Measurements from ENCODE around the gene HOXA13. TPM values are rescaled to one million over a fixed set of nuclear protein-coding genes. Genes with fewer than 3 reads are reported as not detected.

Gene HOXA13
- total and polyA plus RNA-seq, 10 of the 15 experiments (the other 5 are each of a cell fraction or from before 2014, with no cell fraction given) = not detected

DNA sequence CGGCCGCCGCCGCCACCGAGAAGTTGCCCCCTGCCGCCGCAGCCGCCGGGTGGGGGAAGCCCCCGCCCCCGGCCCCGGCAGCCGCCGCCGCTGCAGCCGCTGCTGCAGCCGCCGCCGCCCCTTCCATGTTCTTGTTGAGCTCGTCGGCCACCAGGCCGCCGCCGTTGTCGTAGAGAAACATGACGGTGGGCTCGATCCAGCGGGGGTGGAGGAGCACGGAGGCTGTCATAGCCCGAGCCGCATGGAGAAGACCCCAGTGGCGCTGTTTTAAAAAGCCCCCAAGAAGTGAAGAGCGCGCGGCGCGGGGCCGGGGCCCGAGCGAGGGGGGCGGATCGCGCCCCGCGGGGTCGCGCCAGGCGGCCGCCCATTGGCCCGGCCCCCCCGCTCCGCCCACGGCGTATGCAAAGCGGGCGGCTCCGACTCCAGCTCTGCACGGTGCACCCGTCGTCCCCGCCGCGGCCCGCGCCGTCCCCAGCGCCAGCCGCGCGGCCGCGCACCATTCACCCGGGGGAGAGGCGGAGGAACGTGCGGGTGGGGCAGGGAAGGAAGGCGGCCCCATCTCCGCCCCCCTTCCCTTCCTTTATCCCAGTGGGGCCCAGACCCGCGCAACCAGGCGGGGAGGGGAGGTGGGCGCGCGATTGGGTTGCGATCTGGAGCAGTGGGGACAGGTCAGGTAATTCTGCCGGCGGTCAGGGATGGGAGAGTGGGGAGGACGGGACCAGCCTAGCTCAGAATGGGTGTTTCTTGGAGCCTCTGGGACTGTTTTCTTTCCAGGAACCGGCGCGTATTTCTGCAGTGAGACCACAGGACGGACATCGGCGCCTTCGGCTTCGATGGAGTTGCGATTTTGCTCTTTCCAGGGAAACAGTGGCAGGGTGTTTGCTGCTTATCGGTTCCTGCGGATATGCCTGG is at the start of gene HOXA13 (continued):
- TF ChIP-seq, protein P1, sequence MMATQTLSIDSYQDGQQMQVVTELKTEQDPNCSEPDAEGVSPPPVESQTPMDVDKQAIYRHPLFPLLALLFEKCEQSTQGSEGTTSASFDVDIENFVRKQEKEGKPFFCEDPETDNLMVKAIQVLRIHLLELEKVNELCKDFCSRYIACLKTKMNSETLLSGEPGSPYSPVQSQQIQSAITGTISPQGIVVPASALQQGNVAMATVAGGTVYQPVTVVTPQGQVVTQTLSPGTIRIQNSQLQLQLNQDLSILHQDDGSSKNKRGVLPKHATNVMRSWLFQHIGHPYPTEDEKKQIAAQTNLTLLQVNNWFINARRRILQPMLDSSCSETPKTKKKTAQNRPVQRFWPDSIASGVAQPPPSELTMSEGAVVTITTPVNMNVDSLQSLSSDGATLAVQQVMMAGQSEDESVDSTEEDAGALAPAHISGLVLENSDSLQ (IDR thresholded peaks at IDR 0.05) = no peak
- no peak for TF ChIP-seq SMARCA5 (IDR thresholded peaks at IDR 0.05)
- no peak for TF ChIP-seq ZNF207 (IDR thresholded peaks at IDR 0.05; ENCODE audit: borderline replicate concordance)
- TF ChIP-seq NFYB (IDR thresholded peaks at IDR 0.05; ENCODE audit: insufficient read depth, low read depth, low read length) = no peak
- TF ChIP-seq ASH2L (IDR thresholded peaks at IDR 0.05; ENCODE audit: borderline replicate concordance, low read depth) = no peak
- TF ChIP-seq, protein P2, sequence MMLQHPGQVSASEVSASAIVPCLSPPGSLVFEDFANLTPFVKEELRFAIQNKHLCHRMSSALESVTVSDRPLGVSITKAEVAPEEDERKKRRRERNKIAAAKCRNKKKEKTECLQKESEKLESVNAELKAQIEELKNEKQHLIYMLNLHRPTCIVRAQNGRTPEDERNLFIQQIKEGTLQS (IDR thresholded peaks at IDR 0.05; ENCODE audit: borderline replicate concordance, extremely low read depth, low read depth, low read length) = no peak
- no peak for TF ChIP-seq SMAD1 (IDR thresholded peaks at IDR 0.05; ENCODE audit: low read depth, partially characterized antibody)

DNA sequence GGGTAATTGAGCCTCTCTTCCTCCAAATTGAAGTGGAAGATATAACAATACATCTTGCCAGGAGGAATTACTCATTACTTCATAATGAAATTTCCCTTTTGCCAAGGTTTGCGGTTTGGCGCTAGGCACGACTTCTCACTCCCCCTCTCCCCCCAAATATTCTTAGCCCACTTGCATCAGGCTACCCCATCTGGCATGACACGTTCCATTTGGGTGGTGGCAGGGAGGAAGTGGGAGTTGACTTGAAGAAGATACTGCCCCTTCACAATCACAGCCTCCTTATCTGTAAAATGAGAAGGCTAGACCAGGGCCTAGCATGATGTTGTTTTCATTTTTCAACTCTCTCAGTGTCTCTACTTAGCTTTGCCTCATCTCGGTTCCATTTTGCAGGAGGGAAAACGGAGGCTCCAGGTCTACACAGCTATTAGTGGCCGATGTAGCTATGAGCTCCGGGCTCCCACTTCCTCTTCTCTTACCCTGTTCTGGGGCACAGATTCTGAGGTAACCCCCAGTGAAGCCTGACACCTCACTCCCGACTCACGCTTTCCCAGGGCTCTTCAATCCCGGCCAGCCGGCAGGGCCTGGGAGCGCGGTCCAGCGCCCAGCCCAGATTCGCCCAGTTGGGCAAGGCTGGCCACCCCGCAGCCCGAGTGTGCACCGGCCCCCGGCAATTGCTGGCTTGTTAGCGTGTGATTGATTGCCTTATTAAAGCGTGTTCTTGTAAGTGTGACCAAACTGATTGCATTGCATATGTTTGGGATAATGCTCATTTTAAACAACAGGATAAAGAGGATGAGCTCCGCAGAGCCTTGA is 49.2 kb upstream of the HOXA13 start:
- H4K20me1 ChIP-seq (ENCODE audit: control insufficient read depth, insufficient read depth) = no peaks in the 10 kb centered on the region
- H3K9ac ChIP-seq (ENCODE audit: control insufficient read depth, insufficient read depth, low read length) = no peak overlapping the region
- peaks cover 26 to 27% of the 10 kb centered on the region in 2 experiments for H3K27me3 ChIP-seq (replicated peaks in 1 of 2; ENCODE audit: control insufficient read depth in 2 of 2, insufficient read depth in 2 of 2, low read length in 1 of 2)
- CTCF ChIA-PET = interaction anchor here (0.5 to 1.1 kb wide), 2 partner anchors 325 to 556 kb away, joined by 3 to 4 read pairs; no protein-coding TSS in a partner anchor
- DNase-seq (ENCODE audit: low read depth, low spot score) (no peak), ATAC-seq (peak; percentile 28; the same call in 1 of the 3 replicates), FAIRE-seq (no peak)
- H3K4me2 ChIP-seq (ENCODE audit: control insufficient read depth, insufficient read depth) = no peak overlapping the region
- POLR2A ChIA-PET = no interaction called here
- no peaks in the 10 kb centered on the region for H3K4me1 ChIP-seq (ENCODE audit: control insufficient read depth, insufficient read depth, low read length)
- BruUV-seq (replicated peaks) = no TSS peak
- intact Hi-C loops (cut with micrococcal nuclease; ENCODE audit: unreplicated experiment) = no loop called here
- SMC1A ChIA-PET (ENCODE audit: uncharacterized antibody, unreplicated experiment) = no interaction called here
- H3K79me2 ChIP-seq (ENCODE audit: control insufficient read depth, insufficient read depth, low read length) = no peaks in the 10 kb centered on the region
- in situ Hi-C loops (cut with MboI) = no loop called here
- WGBS (ENCODE audit: insufficient coverage, insufficient replicate concordance, low lambda C conversion rate, missing lambda C conversion rate) = 16% methylated on average over 23 of the region's 23 CpGs
- no peaks in the 10 kb centered on the region for H3K36me3 ChIP-seq (ENCODE audit: control insufficient read depth in 2 of 2, insufficient read depth in 2 of 2, low read length in 1 of 2)
- RAD21 ChIA-PET (ENCODE audit: unreplicated experiment) = no interaction called here
- no peak overlapping the region for H3K4me3 ChIP-seq
- no peaks in the 10 kb centered on the region; the same call in 2 of the 3 replicates for H3K9me3 ChIP-seq (replicated peaks; ENCODE audit: control insufficient read depth, insufficient read depth, low read length)
- H3K27ac ChIP-seq (ENCODE audit: control insufficient read depth, insufficient read depth) = no peak overlapping the region
- H2AFZ ChIP-seq (ENCODE audit: control insufficient read depth, low read depth, low read length) = no peak overlapping the region
- TF ChIP-seq ZSCAN29 (IDR thresholded peaks at IDR 0.05) (no peak), ZNF207 (IDR thresholded peaks at IDR 0.05; ENCODE audit: borderline replicate concordance) (no peak), KAT2A (conservative IDR thresholded peaks at IDR 0.05; ENCODE audit: control insufficient read depth, low read depth, low read length) (no peak), ZNF384 (IDR thresholded peaks at IDR 0.05; ENCODE audit: borderline replicate concordance, low read depth, low read length) (no peak), BMI1 (IDR thresholded peaks at IDR 0.05; ENCODE audit: borderline replicate concordance) (no peak), MTA2 (IDR thresholded peaks at IDR 0.05; ENCODE audit: low read depth) (no peak), RAD51 (IDR thresholded peaks at IDR 0.05) (no peak), NR2C1 (IDR thresholded peaks at IDR 0.05) (no peak), TAF1 (IDR thresholded peaks at IDR 0.05; ENCODE audit: borderline replicate concordance, low read depth, low read length) (no peak), GABPA (IDR thresholded peaks at IDR 0.05; ENCODE audit: low read depth) (no peak)
- TF ChIP-seq, protein P3, sequence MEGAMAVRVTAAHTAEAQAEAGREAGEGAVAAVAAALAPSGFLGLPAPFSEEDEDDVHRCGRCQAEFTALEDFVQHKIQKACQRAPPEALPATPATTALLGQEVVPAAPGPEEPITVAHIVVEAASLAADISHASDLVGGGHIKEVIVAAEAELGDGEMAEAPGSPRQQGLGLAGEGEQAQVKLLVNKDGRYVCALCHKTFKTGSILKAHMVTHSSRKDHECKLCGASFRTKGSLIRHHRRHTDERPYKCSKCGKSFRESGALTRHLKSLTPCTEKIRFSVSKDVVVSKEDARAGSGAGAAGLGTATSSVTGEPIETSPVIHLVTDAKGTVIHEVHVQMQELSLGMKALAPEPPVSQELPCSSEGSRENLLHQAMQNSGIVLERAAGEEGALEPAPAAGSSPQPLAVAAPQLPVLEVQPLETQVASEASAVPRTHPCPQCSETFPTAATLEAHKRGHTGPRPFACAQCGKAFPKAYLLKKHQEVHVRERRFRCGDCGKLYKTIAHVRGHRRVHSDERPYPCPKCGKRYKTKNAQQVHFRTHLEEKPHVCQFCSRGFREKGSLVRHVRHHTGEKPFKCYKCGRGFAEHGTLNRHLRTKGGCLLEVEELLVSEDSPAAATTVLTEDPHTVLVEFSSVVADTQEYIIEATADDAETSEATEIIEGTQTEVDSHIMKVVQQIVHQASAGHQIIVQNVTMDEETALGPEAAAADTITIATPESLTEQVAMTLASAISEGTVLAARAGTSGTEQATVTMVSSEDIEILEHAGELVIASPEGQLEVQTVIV (IDR thresholded peaks at IDR 0.05; ENCODE audit: borderline replicate concordance, partially characterized antibody) = no peak
